Hepatocyte (in vitro differentiated cells): ENCODE results near the gene LNX1. TPM values are rescaled to one million over a fixed set of nuclear protein-coding genes. Genes with fewer than 3 reads are reported as not detected.

ENCODE experiments used
- DNase-seq: peaks from one replicate; pipeline ENCODE4 v3.0.0-alpha.2; 2016; ENCODE audit warnings: low spot score
- H2AFZ ChIP-seq: fragments of 200-600 bp; sonication (generic); 2 replicates; pipeline ENCODE4 v1.6.0; 2016; ENCODE audit warnings: antibody characterized with exemption, mild to moderate bottlenecking
- H3K27ac ChIP-seq: fragments of 200-600 bp; sonication (generic); 2 replicates; pipeline ENCODE4 v1.5.1; 2016; ENCODE audit warnings: mild to moderate bottlenecking
- H3K27me3 ChIP-seq: fragments of 200-600 bp; sonication (generic); 2 replicates; pipeline ENCODE4 v1.6.1; 2016
- H3K36me3 ChIP-seq: fragments of 200-600 bp; sonication (generic); replicated peaks from 2 replicates; pipeline ENCODE4 v1.5.1; 2016; ENCODE audit warnings: low read depth; ENCODE audit not compliant: insufficient read depth
- H3K4me1 ChIP-seq: fragments of 200-600 bp; sonication (generic); 2 replicates; pipeline ENCODE4 v1.5.1; 2016; ENCODE audit warnings: mild to moderate bottlenecking, moderate library complexity; ENCODE audit not compliant: insufficient read depth
- H3K4me2 ChIP-seq: fragments of 200-600 bp; sonication (generic); 2 replicates; pipeline ENCODE4 v1.6.0; 2016
- H3K4me3 ChIP-seq: fragments of 200-600 bp; sonication (generic); 2 replicates; pipeline ENCODE4 v1.5.1; 2016; ENCODE audit warnings: mild to moderate bottlenecking
- H3K79me2 ChIP-seq: fragments of 200-600 bp; sonication (generic); 2 replicates; pipeline ENCODE4 v1.6.0; 2017; ENCODE audit warnings: mild to moderate bottlenecking
- H3K9me2 ChIP-seq: fragments of 200-600 bp; sonication (generic); replicated peaks from 2 replicates; pipeline ENCODE4 v1.6.0; 2017; ENCODE audit warnings: mild to moderate bottlenecking; ENCODE audit not compliant: insufficient read depth
- H3K9me3 ChIP-seq: fragments of 200-600 bp; sonication (generic); 2 replicates; pipeline ENCODE4 v1.5.1; 2016; ENCODE audit warnings: low read depth, mild to moderate bottlenecking
- H4K20me1 ChIP-seq: fragments of 200-600 bp; sonication (generic); 2 replicates; pipeline ENCODE4 v1.6.0; 2016; ENCODE audit warnings: mild to moderate bottlenecking; ENCODE audit not compliant: insufficient read depth, poor library complexity, severe bottlenecking
- CTCF ChIP-seq: fragments of 200-600 bp; sonication (generic); IDR thresholded peaks from 2 replicates; pipeline ENCODE4 v1.5.1; 2016; ENCODE audit warnings: antibody characterized with exemption, mild to moderate bottlenecking; ENCODE audit not compliant: poor library complexity
- EZH2 ChIP-seq: fragments of 200-600 bp; sonication (generic); IDR thresholded peaks from 2 replicates; pipeline ENCODE4 v1.6.1; 2016; ENCODE audit warnings: antibody characterized with exemption, mild to moderate bottlenecking, borderline replicate concordance
- EZH2phosphoT487 ChIP-seq: fragments of 200-600 bp; sonication (generic); IDR thresholded peaks from one replicate; pipeline ENCODE4 v1.6.1; 2018; ENCODE audit warnings: antibody characterized with exemption, mild to moderate bottlenecking, low read depth, moderate library complexity; ENCODE audit not compliant: unreplicated experiment, severe bottlenecking
- WGBS: methylation state at CpG from one replicate; pipeline ENCODE4 v1.1.6; 2016; ENCODE audit warnings: low lambda C conversion rate; ENCODE audit errors: missing lambda C conversion rate; 5-methylcytosine and 5-hydroxymethylcytosine counted together
- polyA plus RNA-seq: library from polyadenylated mRNA; unstranded; fragments of >200 nt; fragmentation: Nextera tagmentation; extraction: Ambion mirVana; gene quantifications from 2 replicates; pipeline ENCODE4 v1.2.1, GENCODE V29; 2016
- total RNA-seq: library from RNA; depleted of rRNA; stranded (reverse); fragments of >200 nt; gene quantifications from 2 replicates; pipeline ENCODE4 v1.2.3, GENCODE V29; 2014

LNX1 gene
- total and polyA plus RNA-seq, 2 experiments from 2014 or later: 8.4 to 16.7 TPM

- Histone ChIP-seq H3K4me1 (no peaks in the 10 kb centered on the region), H3K9me3 (no peaks in the 10 kb centered on the region), H3K9me2 (no peaks in the 10 kb centered on the region), H3K79me2 (no peaks in the 10 kb centered on the region), H2AFZ (no peak overlapping the region), H3K27me3 (no peaks in the 10 kb centered on the region), H4K20me1 (no peaks in the 10 kb centered on the region), H3K36me3 (no peaks in the 10 kb centered on the region), H3K4me2 (no peak overlapping the region), H3K27ac (no peak overlapping the region), H3K4me3 (no peak overlapping the region)
- TF ChIP-seq EZH2phosphoT487 (no peak), EZH2 (no peak), CTCF (no peak)
- WGBS: 93% methylated on average over 17 of the region's 17 CpGs
- no peak for DNase-seq
Measured at GRCh38 chr4:53507671-53508286, 83.5 kb downstream of the LNX1 start.

GRCh38 chr4:53507058-53507457 lies 84.2 kb downstream of the LNX1 start:
- no peaks in the 10 kb centered on the region for H3K9me3 ChIP-seq
- no peak overlapping the region for H3K4me2 ChIP-seq
- 98% methylated on average over 7 of the region's 7 CpGs for WGBS
- no peaks in the 10 kb centered on the region for H3K4me1 ChIP-seq
- no peaks in the 10 kb centered on the region for H3K79me2 ChIP-seq
- H3K36me3 ChIP-seq: no peaks in the 10 kb centered on the region
- no peak for DNase-seq
- H3K4me3 ChIP-seq: no peak overlapping the region
- H4K20me1 ChIP-seq: no peaks in the 10 kb centered on the region
- no peak overlapping the region for H3K27ac ChIP-seq
- H3K9me2 ChIP-seq: no peaks in the 10 kb centered on the region
- TF ChIP-seq CTCF (no peak), EZH2phosphoT487 (no peak), EZH2 (no peak)
- H2AFZ ChIP-seq: no peak overlapping the region
- no peaks in the 10 kb centered on the region for H3K27me3 ChIP-seq

- H3K4me2 ChIP-seq: no peak overlapping the region
- 85% methylated on average over 2 of the region's 2 CpGs for WGBS
- no peaks in the 10 kb centered on the region for H3K9me3 ChIP-seq
- H3K4me3 ChIP-seq: no peak overlapping the region
- no peak for TF ChIP-seq EZH2phosphoT487
- no peak for TF ChIP-seq CTCF
- TF ChIP-seq EZH2: no peak
- no peak for DNase-seq
- no peaks in the 10 kb centered on the region for H3K27me3 ChIP-seq
- H3K79me2 ChIP-seq: no peaks in the 10 kb centered on the region
- H3K4me1 ChIP-seq: no peaks in the 10 kb centered on the region
- H4K20me1 ChIP-seq: no peaks in the 10 kb centered on the region
- H3K9me2 ChIP-seq: no peaks in the 10 kb centered on the region
- no peak overlapping the region for H2AFZ ChIP-seq
- no peak overlapping the region for H3K27ac ChIP-seq
- no peaks in the 10 kb centered on the region for H3K36me3 ChIP-seq
Measured at GRCh38 chr4:53505947-53506346, 85.3 kb downstream of the LNX1 start.

GRCh38 chr4:53502094-53502493 lies 89.2 kb downstream of the LNX1 start:
- H2AFZ ChIP-seq: no peak overlapping the region
- peaks cover 14% of the 10 kb centered on the region for H3K4me1 ChIP-seq
- H3K27ac ChIP-seq: no peak overlapping the region
- no peak for DNase-seq
- no peaks in the 10 kb centered on the region for H3K27me3 ChIP-seq
- 89% methylated on average over 1 of the region's 1 CpG for WGBS
- no peaks in the 10 kb centered on the region for H3K36me3 ChIP-seq
- no peaks in the 10 kb centered on the region for H3K79me2 ChIP-seq
- no peak for TF ChIP-seq CTCF
- TF ChIP-seq EZH2phosphoT487: no peak
- no peak for TF ChIP-seq EZH2
- no peaks in the 10 kb centered on the region for H3K9me3 ChIP-seq
- H3K4me2 ChIP-seq: no peak overlapping the region
- no peak overlapping the region for H3K4me3 ChIP-seq
- H4K20me1 ChIP-seq: no peaks in the 10 kb centered on the region
- no peaks in the 10 kb centered on the region for H3K9me2 ChIP-seq
